GM21390 (cell line): ENCODE measurements around the gene MTURN.

Experiments
- ATAC-seq: cut with Tn5 transposase; IDR thresholded peaks from one replicate; pipeline ENCODE4 v1.9.1; 2021; ENCODE audit not compliant: unreplicated experiment

Gene MTURN

GRCh38 chr7:30135301-30136116, 723 bp downstream of the MTURN start:
- ATAC-seq: peak; percentile 21

- no peak for ATAC-seq
Measured at GRCh38 chr7:30136117-30136731, 1.4 kb downstream of the MTURN start.

- ATAC-seq: no peak
Measured at GRCh38 chr7:30136743-30137485, 2.1 kb downstream of the MTURN start.

- ATAC-seq: no peak
Measured at GRCh38 chr7:30139836-30140384, 5.1 kb downstream of the MTURN start.

DNA sequence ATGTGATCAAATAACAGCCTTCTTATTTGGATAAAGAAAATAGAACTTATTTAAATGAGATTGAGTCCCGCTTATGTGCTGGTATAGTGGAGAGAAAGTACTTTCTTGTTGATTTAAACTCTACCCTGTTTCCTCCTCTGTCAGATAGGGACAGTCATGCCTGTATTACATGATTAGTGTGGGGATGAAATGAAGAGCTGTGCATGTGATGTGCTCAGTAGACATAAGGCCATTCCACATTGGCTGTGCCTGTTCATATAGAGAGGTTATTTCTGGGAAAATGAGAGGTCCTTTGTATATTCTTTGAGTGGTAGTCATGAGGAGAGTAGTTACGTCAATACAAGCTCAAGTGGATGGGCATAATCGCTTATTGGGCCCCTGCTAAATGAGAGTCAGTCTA, 5.7 kb downstream of the MTURN start:
- ATAC-seq: no peak

- no peak for ATAC-seq
Measured at GRCh38 chr7:30142710-30143109, 7.9 kb downstream of the MTURN start.

DNA sequence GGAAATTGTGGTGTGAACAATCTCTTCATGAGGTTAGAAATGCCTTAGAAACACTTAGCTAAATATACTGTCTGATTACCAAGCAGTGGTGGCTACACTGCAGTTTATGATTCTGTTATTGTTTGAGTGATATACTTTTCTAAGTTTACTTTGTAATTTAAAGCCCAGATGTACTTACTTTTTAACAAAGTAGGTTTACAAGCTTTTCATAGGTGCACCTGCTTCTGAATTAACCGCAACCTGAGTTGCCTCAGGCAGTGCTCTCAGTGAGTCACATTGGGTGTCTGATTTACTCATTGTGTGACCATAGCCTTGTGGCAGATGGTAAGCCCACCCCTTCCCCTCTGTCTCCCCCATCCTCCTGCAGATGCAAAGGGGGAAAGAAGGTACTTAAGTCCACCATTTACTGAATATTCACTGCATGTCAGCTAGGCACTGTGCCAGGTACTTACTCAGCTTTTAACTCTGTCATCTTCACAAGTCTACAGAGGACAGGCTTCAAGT, 9.0 kb downstream of the MTURN start:
- no peak for ATAC-seq

DNA sequence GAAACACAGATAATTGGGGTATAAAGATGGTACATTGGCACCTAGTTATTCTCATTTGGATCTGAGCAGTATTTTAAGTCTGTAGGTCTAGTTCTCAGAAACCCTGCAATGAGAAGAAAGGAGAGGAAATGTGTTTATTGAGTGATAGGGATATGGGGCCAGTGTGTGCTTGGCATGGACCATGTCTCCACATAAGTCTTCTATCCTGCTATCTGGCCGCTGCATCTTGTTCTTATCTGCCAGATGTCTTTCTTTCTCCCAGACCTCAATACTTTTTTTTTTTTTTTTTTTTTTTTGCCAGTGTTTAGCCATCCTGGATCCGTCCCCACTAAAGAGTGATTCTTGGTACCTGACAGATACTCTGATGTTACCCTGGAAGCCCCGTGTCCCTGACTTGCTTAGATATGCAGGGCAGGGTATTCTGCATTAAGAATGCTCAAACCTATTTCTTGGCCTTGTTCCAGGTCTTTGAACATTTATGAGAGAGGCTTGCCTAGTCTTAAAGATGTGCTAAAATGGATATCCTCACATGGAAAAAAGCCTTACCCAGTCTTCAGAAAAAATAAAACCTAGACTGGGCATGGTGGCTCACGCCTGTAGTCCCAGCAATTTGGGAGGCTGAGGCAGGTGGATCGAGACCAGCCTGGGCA, 10.0 kb downstream of the MTURN start:
- ATAC-seq: no peak

GRCh38 chr7:30145426-30145970, 10.7 kb downstream of the MTURN start:
- ATAC-seq: no peak

GRCh38 chr7:30146127-30146612, 11.4 kb downstream of the MTURN start:
- ATAC-seq: no peak

DNA sequence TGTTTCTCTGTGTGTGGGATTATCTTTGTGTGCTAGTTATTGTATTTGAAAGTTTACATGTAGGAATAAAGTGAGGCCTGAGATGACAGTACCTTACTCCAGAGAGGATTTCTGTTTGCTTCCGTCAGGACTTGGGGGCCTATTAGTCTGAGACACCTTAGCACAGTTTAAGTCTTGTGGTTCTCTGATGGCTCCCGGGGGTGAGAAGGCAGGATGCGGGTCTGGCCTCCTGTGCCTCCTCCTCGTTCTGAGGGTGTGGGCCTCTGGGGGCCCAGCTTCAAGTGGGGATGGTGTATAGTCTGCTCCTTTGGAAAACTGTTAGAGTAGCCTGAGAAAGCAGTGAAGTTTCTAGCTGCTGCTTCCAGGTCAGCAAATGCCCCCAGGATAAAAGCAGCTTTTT, 12.4 kb downstream of the MTURN start:
- ATAC-seq: no peak

GRCh38 chr7:30147785-30148184, 13.0 kb downstream of the MTURN start:
- no peak for ATAC-seq

GRCh38 chr7:30148426-30148825, 13.6 kb downstream of the MTURN start:
- no peak for ATAC-seq

- no peak for ATAC-seq
Measured at GRCh38 chr7:30148951-30149459, 14.2 kb downstream of the MTURN start.

DNA sequence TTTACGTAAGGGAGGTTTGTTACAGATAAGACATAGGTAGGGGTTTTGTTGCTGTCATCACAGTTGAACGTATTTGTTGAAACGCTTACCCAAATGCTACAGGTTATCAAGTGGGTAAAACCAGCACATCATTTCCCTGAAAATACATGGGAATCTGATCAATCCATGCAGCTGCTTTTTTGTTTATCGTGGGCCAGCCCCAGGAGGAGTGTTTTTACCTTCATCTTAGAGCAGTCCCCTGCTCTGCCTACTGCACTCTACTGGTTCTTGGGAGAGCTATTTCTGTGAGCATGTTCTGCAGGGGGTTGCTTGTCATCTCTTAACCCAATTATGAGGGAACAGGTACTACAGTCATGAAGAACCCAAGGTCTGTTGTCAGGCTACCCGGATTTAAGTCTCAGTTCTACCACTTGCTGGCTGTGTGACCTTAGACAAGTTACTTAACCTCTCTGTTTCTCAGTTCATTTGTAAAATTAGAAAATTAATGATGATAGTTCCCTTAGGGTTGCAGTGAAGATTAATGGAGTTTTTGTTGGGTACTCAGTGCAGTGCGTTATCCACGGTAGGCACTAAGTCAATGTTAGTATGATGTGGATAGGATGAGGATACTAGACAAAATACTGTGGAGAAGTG, 15.0 kb downstream of the MTURN start:
- ATAC-seq: no peak

- no peak for ATAC-seq
Measured at GRCh38 chr7:30150711-30151110, 15.9 kb downstream of the MTURN start.

DNA sequence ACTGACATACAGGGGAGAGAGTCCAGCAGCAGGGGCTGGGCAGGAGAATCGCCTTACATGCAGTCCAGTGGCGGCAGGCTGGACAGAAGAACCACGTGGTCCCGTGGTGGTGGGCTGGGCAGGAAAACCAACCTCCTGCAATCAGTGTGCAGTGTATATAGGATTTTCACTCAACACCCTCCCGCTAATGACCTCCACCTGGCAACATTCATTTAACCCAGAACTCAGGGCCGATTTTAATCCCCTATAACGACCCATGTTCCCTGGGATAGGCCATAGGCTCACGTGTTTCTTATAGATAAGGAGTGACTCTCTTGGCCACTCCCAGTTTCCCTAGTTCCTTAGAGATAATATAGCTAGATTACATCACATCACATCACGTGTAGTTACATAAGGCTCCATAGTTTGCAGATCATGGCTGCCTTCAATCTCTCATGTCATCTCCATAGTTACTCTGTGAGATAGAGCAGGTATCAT, 19.4 kb downstream of the MTURN start:
- no peak for ATAC-seq

DNA sequence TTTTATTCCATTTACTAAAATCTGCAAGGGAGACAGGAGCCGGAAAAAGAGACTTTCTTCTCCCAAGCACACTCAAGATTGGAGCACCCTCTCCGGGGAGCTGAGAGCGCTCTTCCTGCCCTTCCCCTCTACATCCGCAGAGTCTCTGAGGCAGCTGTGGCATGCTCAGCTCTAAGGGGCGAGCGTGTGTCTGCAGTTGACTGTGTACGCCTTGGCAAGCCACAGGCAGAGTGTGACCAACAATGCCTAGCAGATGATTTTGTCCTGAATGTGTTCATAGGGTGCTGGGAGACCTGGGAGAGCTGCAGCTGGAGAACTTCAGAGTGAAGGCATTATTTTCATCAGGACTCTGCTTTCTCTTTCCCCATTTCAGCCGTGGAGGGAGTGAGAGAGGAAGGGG, 20.7 kb downstream of the MTURN start:
- ATAC-seq: no peak

DNA sequence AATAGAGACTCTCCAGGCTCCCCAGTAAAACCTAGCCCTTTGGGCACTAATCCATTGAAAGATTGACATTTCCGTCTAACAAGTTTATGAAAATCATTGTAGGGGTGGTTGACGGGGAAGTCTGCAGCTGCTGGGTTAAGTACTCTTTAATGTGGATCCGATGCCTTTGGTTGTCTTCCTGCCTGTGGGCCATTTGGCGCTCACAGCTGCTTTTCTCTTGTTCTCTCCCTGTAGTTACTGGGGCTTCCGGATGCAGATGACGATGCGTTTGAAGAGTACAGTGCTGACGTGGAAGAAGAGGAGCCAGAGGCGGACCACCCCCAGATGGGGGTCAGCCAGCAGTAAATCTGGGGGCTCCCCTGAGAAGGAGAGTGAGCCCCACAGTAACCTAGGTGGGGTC, 22.4 kb downstream of the MTURN start:
- no peak for ATAC-seq

GRCh38 chr7:30159163-30159562, 24.4 kb downstream of the MTURN start:
- ATAC-seq: no peak
